SW 1271 (cell line): ENCODE measurements around the gene ATAD5.
"Not testable (repeated sequence)": the region's sequence is repeated elsewhere in the genome, so short reads cannot be mapped to it uniquely, and the experiment has no call there.

Source experiments
- DNase-seq, 2 experiments: peaks; one replicate each; lab custom pipeline; 2025; lab: John Stamatoyannopoulos, UW

ATAD5 gene

DNA sequence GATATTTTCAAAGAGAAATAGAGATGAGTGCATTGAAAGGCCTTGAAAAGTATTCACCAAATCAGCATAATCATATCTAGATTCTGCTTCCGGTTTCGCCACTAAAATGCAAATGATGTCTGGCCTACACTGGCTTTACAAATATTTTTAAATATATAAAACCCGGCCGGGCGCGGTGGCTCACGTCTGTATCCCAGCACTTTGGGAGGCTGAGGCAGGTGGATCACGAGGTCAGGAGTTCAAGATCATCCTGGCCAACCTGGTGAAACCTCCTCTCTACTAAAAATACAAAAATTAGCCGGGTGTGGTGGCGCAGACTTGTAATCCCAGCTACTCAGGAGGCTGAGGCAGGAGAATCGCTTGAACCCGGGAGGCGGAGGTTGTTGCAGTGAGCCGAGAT lies 8.8 kb upstream of the ATAD5 start:
- DNase-seq = not testable (repeated sequence)

DNA sequence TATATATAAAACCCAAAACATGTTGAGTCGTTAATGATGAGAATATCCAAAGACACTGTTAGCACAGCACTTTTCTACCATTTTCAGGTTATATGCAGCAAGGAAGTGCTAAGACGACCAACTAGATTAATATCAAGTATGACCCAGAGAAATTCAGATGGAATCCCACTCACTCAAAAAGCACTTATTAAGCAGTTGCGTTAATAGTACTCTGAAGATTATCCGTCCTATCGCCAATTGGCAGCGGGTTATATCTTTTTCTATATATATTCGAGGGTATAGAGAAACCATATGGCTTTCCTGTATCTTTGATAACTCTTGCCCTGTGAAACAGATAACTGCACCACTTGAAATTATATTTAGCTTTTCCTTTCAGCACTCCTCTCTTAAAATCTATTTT lies 8.3 kb upstream of the ATAD5 start:
- DNase-seq = no peak

DNA sequence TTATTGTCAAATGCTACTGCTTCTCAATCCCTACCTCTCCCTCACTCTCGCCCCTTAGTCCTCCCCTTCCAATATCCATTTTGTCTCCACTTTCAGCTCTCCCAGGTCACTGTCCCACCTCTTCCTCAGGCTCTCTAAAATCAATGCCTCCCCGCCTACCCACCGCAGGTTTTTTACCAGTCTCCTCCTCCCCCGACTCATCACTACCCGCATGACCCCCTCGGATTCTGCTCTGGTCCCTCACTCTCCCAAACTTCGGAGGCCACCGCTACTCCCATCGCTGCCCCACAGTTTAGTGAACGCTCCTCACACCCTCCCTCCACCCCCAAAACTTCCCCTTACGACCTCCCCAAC lies 7.8 kb upstream of the ATAD5 start:
- no peak for DNase-seq

DNA sequence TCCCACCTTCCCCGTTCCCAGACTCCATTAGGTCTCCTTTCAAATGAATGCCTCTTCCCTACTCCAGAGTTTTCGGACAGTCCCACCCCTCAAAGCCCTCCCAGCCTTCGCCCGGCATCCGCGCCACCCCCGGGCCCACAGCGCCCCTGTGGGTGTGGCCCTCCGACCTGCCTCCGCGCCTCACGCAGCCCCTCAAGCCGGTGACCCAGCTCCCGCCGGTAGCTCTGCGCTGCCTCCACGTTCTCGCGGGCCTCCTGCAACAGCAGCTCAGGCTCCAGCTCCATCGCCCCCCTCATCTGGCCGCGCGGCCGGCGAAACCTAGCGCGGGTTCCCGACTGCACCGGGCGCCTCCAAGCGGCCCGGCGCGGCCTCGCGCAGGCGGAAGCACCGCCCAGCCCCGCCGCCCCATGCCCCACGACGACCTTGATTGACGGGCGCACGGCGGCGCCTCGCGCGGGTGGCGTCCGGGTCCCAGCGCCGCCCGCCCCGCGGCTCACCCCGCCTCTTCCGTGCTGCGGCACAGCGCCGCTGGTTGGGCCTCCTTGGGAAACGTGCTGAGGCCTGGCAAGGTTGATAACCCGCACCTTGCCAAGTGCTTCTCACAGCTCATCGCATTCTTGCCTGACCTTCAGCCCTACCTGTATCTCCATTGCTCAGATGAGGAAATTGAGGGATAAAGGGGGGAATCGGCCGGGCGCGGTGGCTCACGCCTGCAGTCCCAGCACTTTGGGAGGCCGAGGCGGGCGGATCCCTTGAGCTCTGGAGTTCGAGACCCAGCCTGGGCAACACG lies 7.2 kb upstream of the ATAD5 start, which contains the start of gene CRLF3:
CRLF3 (minus strand) TSS at position 337 of the 790 bp plus-strand sequence; CDS start at position 296, 41 bp downstream.
- DNase-seq = peak; percentile 54 to 78

DNA sequence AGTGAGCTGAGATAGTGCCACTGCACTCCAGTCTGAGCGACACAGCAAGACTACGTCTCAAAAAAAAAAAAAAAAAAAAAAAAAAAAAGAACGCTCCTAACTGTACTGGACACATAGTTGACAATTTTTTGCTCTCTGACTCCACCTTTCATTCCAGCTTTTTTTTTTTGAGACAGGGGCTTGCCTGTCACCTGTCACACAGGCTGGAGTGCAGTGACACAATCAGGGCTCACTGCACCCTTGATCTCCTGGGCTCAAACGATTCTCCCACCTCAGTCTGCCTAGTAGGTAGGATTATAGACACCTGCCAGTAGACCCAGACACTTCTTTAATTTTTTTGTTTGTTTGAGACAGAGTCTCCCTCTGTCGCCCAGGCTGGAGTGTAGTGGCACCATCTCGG lies 4.7 kb upstream of the ATAD5 start:
- no peak for DNase-seq

DNA sequence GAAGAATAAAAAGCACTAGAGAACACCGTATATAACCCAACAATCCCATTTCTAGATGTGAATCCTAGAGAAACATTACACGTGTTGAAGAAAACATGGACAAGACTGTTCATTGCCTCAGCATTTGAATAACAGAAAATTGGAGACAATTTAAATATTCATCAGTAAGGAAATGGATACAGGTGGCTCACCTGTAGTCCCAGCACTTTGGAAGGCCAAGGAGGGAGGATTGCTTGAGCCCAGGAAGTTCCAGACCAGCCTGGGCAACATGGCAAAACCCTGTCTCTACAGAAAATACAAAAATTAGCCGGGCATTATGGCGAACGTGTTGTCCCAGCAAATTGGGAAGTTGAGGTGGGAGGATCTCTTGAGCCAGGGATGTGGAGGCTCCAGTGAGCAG lies 2.7 kb upstream of the ATAD5 start:
- DNase-seq = no peak

DNA sequence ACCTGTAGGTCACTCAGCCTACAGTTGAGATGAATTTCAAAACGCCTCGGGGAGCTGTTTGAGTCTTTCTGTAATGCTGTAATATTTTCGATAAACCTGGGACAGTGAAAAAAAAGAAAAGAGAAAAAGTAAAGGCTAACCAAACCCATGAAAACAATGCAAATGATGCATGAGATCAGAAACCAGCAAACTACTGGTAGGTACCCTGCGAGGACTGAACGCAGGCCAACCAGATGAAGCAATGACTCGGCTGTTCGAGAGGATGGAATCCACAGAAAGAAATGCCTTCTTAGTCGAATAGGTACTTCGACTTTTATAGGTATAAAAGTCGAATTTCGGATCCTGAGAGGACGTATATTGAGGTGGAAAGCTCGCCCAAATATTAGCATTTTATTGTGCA lies 509 bp upstream of the ATAD5 start:
- no peak for DNase-seq

DNA sequence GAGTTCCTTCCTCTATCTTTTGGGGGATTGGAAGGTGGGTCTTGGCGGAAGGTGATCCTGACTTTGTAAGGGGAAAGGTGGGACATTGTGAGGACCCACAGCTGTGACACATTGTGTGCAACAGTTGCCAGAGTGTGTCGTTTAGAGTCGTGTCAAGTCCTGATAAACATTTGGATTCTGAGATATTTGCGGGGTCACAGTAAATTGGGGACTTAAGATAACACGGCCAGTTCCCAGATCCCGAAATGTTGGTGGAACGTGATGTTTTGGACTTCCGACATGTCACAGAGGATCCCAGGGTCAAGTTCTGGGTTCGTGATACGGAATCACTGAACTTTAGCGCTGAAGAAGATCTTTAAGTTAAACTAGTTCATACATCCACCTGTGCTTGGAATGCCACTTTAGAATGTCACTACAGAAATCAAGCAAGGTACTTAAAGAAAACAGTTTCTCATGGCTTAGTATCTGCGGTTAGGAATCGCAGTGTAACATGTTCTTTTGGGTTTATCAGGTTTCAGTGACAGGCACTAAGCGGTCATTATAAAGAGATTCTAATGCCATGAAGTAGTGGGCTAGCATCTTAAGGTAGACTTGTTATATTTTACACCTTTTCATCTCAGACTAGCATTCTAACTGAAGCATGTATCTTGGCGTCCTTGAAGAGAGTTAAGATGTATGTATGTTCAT lies 815 bp downstream of the ATAD5 start:
- no peak for DNase-seq

DNA sequence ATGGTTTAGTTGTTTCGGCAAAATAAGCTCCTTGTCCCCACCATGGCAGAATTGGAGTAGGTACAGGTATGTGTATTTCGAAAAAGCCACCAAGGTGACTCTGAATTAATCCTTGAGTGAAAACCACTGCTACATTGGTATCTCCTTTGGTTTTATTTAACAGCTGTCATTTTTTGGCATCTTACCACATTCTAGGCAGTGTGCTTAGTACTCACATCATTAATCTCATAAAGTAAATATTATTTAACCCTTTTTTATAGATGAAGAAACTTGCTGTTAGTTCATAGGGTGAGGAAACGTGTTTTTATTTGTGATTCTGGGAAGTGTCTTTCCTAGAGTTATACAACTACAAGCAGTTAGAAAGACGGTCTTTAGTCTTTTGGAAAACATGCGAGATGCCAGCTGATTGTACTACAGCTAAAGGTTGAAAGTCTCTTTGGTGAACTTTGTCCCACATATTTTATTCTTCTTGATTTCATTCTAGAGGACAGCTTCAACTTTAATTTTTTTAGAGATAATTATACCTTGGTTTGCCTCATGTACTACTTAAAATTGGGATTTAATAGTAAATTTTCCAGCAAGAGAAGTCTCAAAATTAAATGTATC lies 6.5 kb downstream of the ATAD5 start:
- DNase-seq = no peak

DNA sequence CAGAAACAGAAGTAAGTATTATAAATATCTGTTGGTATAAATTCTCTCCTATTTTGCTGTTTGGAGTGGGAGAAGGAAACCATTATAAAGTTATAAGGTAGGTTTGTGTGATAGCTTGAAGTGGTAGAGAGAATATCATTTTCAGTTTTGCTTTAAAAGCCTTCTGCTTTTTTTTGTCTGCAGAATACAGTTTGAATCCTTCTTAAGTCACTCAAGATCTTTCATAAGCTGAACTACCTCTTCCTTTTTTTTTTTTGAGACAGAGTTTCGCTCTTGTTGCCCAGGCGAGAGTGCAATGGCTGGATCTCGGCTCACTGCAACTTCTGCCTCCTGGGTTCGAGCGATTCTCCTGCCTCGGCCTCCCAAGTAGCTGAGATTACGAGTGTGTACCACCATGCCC lies 9.0 kb downstream of the ATAD5 start:
- no peak for DNase-seq

DNA sequence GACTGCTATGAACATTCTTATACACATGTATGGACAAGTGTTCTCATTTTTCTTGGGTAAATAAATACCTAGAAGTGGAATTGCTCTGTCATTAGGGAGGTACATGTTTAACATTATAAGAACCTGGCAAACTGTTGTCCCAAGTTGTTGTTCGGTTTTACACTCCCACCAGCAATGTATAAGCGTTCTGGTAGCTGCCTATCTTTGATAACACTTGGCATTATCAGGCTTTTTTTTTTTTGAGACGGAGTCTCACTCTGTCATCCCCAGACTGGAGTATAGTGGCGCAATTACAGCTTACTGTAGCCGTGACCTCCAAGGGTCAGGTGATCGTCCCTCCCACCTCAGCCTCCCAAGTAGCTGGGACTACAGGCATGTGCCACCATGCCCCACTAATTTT lies 16.3 kb downstream of the ATAD5 start:
- DNase-seq = no peak

DNA sequence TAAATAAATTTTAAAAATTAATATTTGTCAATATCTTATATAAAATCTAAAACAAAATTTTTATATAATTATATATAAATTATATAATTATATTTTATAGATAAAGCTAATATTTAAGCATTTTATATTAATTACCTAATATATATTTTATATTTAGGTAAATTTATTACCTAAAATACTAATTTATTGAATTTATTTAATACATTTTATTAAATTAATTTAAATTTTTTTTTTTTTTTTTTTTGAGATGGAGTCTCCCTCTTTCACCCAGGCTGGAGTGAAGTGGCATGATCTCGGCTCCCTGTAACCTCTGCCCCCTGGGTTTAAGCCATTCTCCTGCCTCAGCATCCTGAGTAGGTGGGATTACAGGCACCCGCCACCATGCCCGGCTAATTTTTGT lies 22.4 kb downstream of the ATAD5 start:
- DNase-seq = no peak

DNA sequence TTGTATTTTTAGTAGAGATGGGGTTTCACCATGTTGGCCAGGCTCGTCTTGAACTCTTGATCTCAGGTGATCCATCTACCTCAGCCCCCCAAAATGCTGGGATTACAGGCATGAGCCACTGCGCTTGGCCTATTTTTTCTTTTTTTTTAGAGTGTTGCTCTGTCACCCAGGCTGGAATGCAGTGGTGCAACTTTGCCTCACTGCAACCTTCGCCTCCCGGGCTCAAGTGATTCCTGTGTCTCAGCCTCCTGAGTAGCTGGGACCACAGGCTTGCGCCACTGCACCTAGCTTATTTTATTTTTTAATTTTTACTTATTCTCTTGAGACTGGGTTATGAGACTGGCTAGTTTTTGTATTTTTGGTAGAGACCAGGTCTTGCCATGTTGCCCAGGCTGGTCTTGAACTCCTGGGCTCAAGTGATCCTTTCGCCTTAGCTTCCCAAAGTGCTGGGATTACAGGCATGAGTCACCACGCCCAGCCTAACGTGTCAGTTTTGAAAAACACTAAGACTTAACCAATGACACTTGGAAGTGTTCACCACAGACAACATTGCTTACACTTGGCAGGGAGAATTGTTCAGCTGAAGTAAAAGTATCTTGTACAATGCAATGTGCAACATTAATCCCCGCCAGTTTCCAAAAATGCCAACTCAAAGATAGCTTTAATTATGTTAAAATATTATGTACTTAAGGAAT lies 26.9 kb downstream of the ATAD5 start:
- no peak for DNase-seq

DNA sequence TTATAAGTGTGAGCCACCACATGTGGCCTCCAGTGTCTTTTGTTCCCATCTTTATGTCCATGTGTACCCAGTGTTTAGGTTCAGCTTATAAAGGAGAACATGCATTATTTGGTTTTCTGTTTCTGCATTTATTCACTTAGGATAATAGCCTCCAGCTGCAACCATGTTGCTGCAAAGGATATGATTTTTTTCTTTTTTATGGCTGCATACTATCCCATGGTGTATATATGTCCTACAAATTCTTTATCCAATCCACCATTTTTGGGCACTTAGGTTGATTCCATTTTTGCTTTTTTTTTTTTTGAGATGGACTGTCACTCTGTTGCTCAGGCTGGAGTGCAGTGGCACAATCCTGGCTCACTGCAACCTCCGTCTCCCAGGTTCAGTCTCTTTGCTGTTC lies 32.9 kb downstream of the ATAD5 start:
- no peak for DNase-seq

DNA sequence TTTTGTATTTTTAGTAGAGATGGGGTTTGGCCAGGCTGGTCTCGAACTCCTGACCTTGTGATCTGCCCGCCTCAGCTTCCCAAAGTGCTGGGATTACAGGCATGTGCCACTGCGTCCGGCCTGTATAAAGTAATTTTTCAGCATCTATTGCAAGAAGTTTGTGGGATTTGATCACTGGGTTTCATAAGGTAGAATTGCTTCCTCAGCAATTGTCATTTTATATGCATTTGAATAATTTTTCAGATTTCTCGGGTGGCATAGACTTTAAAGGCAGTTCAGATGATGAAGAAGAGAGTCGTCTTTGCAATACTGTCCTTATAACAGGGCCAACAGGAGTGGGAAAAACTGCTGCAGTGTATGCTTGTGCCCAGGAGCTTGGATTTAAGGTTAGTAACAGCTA lies 37.2 kb downstream of the ATAD5 start:
- no peak for DNase-seq

DNA sequence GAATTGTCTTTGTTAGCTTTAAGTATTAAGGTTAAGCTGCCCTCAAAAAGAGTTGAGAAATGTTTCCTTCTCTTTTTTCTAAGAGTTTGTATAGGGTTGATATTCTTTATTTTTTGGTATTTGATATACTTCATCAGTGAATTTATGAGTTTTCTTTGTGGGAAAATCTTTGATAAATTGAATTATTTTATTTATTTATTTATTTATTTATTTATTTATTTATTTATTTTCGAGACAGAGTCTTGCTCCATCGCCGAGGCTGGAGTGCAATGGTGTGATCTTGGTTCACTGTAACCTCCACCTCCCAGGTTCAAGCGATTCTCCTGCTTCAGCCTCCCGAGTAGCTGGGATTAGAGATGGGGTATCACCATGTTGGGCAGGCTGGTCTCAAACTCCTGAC lies 54.4 kb downstream of the ATAD5 start:
- DNase-seq = no peak

DNA sequence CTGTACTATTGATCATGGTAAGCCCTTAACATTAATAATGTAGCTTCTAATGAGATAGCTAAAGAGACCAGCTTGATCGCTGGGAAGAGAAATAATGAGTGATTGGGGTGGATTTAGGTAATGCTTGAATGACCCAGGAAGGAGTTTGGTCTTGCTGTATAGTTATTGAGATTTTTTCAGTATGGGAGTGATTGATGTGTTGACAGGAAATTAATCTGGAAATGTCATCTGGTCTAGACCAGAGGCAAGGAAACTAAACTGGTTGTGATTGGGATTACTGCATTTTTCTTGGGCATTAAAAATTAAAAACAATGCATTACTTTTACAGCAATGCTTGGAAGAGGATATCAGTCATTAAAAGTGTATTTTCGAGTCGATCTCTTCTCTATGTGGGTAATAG lies 62.5 kb downstream of the ATAD5 start:
- no peak for DNase-seq

DNA sequence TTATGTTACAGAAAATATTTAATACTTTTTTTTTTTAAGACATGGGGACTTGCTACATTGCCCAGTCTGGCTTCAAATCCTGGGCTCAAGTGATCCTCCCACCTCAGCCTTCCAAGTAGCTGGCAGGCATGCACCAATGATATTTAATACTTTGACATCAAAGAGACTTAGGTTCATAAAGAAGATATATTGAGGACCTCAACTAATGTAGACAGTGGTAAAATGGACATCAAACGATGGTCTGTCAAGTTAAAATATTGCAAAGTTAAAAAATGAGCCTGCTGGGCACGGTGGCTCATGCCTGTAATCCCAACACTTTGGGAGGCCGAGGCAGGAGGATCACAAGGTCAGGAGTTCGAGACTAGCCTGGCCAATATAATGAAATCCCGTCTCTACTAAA lies 65.5 kb downstream of the ATAD5 start:
- no peak for DNase-seq

DNA sequence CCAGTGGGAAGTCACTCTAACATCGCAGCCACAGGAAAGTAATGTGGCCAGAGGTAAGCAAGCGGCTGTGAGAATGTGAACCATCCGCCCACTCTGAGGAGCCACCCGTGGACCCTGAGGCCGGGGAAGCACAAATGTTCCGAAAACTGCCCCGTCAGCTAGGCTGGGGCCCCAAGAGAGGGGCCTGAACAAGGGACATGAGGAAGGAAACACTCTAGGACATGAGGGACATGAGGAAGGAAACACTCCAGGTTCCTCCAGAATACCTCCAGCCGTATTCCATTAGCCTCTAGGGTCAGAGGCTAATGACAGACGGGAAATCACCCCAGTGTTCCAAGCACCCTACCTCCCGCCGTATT lies 74.0 kb downstream of the ATAD5 start:
- no peak for DNase-seq

DNA sequence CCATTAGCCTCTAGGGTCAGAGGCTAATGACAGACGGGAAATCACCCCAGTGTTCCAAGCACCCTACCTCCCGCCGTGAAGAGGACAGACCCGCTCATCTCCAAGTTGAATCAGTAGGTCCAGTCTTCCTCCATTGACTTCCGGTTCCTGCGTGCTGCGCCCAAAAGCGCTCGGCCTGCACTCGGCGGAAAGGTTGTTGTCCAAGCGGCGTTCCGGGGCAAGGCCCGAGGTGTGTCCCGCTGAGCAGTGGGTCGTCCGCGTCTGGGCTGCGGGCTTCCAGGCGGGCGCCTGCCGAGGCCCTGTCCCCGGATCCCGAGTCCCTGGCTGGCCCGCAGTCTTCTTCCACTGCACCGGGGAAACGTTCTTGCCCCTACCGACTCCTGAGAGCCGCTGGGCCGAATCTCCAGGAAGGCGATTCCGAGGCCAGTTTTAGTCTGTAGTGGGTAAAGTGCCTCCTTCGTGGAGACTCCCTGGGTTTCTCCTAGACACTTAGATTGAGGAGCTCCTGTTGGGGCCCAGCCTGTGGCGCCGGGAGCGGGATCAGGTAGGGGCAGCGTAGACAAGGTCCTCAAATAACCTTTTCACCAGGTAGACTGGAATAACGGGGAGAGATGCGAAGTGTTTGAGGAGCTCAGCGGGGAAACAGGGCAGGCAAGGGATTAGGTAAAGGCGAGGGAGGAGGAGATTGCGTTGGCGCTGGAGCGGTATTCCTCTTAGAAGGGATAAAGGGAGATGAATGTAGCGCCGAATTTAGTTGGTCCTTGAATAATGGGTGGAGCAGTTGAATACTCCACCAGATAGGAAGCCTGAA lies 74.5 kb downstream of the ATAD5 start, which contains the start of gene TEFM:
TEFM (minus strand) TSS at position 138 of the 811 bp plus-strand sequence; CDS start at position 98, 40 bp downstream.
- DNase-seq = peak; percentile 69 to 87

DNA sequence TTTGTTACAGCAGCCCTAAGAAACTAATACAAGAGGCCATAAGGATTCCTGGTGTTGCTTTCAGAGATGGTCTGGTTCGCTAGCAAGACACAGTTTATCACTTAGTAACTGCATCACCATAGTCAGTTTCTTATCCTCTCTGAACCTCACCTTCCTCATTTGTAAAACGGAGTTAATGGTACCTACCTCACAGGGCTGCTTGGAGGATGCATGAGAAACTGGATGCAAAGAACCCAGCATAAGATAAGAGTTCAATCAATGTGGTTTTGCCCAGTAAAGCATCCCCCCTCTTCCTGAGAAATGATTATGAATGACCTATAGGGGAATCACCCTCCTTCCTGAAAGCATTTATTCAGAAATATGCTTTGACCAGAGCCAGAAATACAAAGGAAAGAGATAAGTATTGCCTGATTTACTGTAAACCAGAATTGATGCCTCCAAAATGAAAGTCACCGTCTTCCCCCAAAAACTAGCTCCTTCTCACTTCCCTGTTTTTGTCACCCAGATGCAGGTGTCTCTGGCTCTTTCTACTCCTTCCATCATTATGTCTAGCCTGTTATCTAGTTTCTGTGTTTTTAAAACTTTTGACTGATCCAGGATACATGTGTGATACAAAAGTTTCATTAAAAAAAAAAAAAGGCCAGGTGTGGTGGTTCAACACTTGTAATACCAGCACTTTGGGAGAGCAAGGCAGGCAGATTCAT lies 77.1 kb downstream of the ATAD5 start:
- DNase-seq = no peak
